ENCODE measurements around the gene TMEM215.
"Not testable (repeated sequence)": the region's sequence is repeated elsewhere in the genome, so short reads cannot be mapped to it uniquely, and the experiment has no call there.

The TMEM215 gene, protein sequence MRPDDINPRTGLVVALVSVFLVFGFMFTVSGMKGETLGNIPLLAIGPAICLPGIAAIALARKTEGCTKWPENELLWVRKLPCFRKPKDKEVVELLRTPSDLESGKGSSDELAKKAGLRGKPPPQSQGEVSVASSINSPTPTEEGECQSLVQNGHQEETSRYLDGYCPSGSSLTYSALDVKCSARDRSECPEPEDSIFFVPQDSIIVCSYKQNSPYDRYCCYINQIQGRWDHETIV

DNA sequence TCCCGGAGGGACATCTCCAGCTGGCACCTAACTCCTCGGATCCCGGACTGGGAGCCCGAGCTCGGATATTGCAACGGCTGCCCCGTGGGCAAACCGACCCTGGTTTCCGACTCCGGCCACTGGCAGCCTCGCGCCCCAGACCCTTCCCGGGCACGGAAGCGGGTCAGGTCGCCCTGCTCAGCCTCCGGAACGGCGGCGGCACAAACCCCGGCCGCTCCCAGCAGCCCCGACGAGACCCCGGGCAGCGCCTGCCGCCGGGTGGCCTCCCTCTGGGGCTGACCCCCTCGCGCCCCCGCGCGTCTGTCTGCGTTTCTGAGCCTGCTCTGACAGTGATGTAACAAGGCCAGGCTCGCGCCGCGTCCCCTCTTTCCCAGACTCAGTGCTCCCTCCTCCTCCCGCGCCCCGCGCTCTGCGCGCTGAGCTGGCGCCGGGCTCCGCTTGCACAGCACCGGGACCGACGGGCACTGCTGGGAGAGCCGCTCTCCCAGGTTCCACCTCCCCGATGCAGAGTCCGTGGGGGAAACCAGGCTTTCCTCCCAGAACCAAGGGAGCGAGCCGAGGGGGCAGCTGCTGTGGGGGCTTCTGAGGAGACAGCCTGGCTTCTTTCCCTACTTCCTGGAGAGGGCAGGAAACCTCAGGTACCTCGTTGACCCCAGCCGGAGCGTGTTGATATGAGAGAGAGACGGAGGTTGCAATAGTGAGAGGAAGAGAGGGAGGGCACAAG lies at the start of gene TMEM215:
Gene TMEM215, plus strand, starts transcription at position 373 of the 724 bp plus-strand sequence. CDS start 644 bp downstream, outside the sequence.
- DNase-seq = no peak

DNA sequence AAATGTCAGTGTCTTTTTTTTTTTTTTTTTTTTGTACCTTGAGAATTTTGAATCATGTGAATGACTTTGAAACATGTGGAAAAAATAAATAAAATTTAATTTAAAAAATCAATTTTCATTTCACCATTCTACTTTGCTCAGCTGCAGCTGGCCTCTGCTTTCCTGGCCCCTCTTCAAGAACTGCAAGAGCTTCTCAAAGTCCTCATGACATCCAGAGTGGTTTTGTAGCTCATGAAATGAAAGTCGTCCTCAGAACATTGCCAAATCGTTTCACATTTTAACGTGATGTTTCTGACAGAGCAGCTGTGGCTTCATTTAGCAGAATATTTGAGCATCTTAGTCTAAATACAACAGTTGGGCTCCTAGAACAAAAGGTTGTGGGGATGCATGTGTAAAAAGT lies 47.9 kb upstream of the TMEM215 start:
- DNase-seq = no peak

DNA sequence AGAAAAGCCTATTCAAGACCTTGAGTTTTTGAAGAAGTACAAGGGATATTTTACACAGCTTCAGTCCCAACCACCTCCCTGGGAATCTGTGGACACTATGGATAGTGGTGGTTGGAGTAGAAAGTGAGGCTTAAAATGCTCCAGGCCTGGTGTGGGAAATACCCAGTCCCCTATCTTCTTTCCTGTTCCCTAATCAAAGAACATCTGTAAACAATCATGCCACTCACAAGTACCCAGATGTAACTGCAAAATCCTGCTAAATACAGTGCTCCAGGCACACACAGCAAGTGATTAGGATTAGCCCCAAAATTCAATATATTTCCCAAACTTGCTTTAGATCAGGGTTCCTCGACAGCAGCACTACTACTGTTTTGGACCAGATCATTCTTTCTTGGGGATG lies 46.0 kb upstream of the TMEM215 start:
- no peak for DNase-seq

DNA sequence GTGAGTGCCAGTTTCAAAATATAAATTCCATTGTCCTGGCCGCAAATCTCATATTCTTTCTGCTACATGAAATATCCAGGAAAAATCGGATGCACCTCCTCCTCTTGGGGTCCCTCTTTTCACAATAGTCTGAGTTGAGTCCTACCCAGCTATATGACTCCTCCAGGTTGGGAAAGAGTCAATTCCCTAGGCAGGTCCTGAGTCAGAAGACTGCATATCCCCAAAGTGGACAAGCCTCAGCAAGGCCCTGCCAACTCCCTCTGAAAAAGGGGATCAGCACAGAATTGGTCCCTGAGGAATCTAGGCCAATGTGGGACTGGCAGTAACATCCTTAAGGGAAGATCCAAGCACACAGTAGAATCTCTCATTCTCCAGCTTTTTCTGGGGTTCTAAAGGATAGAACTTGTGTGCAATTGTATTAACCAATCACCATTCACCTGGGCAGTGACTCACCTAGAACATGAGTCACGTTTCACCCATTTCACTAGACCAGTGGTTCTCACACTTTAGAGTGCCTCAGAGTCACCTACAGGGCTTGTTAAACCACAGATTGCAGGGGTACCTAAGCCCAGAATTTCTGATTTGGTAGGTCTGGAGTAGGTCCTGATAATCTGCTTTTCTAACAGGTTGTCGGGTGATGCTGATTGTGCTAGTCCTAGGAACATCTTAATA lies 44.7 kb upstream of the TMEM215 start:
- no peak for DNase-seq

DNA sequence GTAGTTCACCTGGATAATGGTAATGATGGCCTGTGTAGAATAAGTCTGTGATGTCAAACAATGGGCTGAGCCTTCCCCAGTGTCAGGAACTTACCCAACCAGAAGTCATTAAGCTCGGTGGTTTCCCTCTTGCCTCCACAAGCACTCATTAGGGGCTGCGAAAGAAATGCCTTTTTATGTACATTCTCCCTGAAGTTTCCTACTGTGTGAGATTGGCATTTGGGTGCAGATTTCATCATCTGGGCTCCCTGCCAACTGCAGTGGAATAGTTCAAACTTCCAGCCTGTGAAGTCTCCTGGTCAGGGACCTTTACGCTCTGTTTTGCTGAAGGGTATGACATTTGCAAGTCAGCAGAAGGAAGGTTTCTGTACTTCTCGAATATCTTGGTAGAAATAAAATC lies 41.6 kb upstream of the TMEM215 start:
- DNase-seq = peak in 1 of 2 experiments; percentile 1

DNA sequence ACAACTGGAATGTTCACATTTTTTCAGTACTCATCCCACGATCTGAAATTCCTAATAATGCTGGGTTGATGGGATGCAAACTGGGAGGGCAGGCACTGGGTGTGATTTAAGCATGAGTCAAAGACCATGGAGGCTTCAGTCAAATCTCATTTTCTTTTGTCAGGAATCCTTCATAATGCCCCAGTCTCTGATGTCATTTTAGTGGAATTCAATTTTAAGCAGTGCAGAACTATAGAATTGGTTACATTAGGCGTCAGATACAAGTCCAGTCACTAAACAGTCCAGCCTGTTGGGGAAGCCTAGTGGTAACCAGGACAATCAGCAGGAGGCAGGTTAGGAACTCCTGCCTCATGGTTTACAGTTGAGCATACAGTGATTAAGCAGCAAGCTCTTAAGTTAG lies 41.0 kb upstream of the TMEM215 start:
- no peak for DNase-seq

DNA sequence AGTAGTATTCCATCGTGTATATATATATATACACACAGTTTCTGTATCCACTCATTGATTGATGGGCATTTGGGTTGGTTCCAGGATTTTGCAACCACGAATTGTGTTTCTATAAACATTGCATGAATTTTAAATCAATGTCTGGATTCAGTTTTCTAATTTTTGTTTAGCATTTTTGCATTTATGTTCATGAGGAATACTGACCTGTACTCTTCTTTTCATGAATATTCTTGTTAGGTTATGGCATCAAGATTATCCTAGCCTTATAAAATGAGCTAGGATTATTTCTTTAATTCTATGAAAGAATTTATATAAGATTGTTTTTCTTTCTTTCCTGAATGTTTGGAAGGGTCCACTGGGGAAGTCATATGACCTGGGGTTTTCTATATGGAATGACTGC lies 35.3 kb upstream of the TMEM215 start:
- no peak for DNase-seq

DNA sequence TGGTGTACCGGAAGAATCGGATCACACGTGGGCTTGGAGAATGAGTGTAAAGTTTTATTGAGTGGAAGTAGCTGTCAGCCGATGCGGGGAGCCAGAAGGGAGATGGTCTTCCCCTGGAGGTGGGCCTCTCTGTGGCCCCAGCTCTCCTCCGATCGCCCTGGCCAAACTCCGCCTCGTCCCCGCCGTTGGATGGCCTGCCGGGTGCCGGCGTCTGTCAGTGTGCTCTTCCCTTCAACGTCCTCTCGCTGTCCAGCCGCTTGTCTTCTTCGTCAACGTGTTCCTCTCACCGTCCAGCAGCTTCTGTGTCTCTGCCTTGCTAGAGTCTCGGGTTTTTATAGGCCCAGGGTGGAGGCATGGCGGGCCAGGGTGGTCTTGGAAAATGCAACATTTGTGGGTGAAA lies 27.6 kb upstream of the TMEM215 start:
- no peak for DNase-seq

DNA sequence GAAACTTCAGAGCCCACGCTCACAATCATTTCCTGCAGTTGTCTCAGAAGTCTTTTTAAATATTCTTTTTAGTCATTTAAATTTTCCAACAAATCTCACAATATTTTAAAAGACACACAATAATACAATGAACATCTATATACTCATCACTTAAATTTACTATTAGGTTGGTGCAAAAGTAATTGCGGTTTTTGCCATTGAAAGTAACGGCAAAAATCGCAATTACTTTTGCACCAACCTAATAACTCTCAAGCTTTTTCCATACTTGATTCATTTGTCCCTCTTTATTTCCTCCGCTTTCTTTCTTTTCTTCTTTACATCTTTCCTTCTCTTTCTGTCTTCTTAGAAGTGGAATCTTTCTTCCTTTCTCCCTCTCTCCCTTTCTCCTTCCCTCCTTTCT lies 19.2 kb upstream of the TMEM215 start:
- DNase-seq = no peak

DNA sequence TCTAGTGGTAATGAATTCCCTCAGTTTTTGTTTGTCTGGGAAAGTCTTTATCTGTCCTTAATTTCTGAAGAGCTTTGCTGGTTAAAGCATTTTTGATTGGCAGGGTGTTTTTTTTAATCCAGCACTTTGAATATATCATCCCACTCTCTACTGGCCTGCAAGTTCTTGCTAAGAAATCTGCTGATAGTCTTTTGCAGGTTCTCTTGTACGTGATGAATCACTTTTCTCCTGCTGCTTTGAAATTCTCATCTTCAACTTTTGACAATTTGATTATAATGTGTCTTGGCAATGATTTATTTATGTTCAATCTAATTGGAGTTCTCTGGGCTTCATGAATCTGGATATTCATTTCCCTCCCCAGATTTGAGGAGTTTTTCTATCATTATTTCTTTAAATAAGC lies 8.1 kb upstream of the TMEM215 start:
- no peak for DNase-seq

DNA sequence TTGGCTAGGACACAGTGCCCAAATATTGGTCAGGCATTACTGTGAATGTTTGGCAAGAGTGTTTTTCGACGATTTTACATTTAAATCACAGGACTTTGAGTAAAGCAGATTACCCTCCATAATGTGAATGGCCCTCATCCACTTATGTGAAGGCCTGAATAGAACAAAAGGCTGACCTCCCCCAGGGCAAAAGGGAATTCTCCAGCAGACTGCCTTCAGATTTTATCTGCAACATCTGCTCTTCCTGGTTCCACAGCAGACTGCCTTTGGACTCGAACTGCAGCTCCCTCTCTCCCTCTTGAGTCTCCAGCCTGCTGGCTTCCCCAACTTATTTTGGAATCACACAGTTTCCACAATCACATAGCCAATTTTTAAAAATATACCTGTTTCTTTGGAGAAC lies 7.1 kb upstream of the TMEM215 start:
- DNase-seq = no peak

DNA sequence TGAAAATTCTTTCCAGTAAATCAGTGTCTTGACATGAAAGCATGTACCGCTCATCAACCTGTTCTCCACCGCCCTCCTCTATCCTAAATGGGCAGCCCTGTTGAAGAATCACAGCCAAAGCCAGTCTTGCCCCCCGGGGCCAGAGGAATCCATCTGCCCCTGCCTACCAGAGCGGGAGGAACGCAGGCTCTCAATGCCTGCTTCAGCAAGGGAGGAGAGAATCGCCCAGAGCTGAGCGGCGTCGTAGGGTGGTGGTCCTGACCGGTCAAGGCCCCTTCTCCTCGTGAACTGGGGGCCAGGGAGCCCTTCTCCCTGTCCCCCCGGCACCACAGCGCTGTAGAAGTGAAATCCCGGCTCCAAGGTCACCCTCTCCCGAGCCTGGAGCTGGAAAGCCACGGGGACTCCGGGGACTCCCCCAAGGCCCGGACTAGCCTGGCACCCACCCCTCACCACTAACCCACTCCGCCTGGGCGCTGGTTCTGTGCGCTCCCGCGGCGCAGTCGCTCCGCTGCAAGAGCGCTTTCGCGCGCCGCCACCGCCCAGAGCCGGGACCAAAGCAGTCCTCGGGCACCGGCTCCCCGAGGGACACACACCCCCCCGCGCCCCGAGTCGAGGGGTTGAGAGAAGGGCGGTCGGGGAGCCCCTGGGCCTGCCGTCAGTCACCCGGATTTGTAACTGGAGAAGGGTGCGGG lies 718 bp upstream of the TMEM215 start:
- DNase-seq = no peak

DNA sequence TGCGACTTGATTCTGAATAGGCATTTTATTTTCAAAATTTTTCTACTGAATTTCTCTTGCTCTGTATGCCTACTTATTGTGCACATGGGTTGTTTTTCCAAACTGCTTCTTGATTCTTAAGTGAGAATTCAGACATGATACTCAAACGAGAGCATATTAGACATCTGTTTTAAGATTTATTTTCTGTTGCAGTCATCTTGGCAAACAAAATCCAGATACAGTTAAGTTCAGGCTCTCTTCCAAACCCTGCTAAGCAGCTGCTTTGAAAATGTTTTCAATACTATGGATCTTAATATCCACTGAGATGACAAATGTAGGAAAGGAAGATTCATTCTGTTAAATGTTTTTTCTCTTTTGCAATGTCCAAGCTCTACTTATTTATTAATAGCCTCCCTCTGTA lies 4.5 kb downstream of the TMEM215 start:
- no peak for DNase-seq

DNA sequence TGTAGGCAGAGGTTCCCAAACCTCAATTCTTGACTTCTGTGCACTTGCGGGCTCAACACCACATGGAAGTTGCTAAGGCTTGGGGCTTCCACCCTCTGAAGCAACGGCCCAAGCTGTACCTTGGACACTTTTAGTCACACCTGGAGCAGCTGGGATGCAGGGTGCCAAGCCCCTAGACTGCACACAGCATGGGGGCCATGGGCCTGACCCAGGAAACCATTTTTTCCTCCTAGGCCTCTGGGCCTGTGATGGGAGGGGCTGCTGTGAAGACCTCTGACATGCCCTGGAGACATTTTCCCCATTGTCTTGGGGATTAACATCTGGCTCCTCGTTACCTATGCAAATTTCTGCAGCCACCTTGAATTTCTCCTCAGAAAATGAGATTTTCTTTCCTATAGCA lies 12.7 kb downstream of the TMEM215 start:
- DNase-seq = not testable (repeated sequence)

DNA sequence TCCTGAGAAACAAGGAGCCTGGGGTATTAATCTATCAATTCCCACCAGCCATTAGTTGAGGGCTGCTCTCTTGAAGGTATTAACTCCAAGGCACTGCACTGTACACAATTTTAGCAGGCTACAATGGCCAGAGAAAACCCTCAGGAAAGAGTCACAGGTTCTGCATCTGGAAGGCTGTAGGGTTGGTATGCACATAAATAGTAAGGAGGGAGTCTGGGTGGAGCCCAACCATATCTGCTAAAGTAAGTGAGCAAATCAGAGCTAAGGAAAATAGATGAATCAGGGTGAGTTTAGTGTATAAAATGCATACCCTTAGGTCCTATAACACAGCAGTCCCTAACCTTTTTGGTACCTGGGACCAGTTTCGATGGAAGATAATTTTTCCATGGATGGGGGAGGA lies 18.2 kb downstream of the TMEM215 start:
- DNase-seq = no peak

DNA sequence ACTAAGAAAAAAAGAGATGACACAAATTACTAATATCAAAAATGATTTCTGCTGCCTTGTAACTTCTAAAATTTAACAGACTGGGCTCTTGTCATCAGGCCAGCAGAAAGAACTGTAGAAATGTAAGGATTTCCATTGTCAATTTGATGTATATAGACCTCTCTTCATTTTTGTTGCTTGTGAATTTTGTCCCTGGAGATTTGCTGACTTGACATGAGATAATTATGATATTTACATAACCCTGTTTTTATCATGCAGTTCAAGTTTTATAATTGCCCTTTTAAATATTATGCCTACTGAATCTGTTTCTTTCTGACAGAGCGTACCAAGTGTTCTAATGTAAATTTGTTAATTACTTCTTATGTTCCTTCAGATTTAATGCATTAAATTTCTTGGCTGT lies 23.9 kb downstream of the TMEM215 start:
- DNase-seq = no peak

DNA sequence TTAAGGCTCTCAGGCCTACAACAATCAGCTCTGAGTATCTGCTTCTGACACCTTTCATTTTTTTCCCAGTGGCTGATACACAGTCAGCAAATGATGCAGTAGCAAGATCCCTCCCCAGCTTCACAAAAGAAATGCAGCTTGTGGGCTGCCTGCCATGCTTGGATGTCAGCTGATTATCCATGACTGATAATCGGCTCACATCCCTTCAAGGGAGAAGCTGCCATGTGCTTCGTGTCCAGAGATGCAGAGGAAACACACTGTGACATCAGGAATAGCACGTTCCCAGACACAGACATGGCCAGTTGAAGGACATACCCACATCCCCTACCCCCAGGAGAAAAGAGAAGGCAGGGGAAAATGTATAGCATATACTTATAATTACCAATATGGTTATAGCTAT lies 27.9 kb downstream of the TMEM215 start:
- DNase-seq = no peak

DNA sequence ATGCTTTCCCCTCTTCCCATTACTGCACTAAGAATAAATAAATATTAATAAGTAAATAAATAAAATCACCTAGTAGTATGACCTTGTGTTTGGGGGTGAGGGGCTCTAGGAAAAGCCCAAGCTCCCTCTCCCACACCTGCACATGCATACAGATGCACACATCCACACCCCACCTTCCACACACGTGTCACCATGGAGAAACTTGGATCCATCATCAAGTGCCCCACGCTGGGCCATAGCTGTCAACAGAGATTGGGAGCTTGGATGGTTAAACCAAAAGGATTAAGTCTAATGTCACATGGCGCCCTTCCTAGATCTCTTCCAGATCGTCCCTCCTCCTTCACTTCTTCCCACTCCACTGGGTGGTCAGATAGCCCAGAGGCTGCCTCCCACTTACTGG lies 37.0 kb downstream of the TMEM215 start:
- DNase-seq = no peak

DNA sequence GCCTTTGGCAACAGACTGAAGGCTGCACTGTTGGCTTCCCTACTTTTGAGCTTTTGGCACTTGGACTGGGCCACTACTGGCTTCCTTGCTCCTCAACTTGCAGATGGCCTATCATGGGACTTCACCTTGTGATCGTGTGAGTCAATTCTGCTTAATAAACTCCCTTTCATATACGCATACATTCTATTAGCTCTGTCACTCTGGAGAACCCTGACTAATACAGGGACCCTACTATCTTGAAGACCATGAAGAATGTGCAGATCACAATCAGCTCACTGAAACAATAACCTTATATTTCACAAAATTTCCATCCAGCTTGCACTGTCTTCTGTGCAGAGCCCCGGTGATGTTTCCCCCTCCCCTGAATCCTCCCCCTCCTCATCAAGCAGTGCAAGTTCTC lies 39.8 kb downstream of the TMEM215 start:
- no peak for DNase-seq

DNA sequence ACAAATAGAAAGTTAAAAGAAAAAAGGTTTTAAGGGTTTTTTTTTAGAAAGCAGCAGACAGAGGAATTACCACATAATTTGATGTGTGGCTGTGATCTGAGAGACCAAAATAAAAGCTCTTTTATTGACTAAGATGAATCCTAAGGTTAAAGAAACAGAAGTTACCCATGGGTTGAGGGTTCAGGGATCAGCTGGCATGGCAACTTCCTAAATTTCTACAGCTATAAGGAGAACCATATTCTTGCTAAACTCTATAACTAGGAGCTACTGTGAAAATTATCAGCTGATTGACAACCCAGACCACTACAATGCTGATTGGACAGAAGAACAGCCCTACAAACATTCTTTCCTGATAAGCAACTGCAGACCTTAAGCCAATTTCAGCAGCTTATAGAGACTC lies 40.2 kb downstream of the TMEM215 start:
- DNase-seq = no peak

DNA sequence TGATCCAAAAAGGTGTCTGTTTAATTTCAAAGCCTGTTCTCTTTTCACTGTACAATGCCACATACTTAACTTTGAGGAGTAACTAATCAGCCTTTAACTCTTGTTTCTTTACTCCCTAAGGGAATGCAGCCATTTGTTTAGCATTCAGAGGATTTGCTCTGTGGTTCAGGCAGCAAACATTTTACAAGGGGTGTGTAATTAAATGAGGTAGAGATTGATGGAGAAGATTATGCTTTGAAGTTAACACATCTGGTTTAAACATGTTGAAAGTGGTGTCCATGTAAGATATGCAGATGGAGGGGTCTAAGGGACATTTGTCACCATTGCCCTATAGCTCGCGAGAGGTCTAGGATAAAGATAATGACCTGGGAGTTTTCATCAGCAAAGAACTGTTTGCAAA lies 41.9 kb downstream of the TMEM215 start:
- no peak for DNase-seq

DNA sequence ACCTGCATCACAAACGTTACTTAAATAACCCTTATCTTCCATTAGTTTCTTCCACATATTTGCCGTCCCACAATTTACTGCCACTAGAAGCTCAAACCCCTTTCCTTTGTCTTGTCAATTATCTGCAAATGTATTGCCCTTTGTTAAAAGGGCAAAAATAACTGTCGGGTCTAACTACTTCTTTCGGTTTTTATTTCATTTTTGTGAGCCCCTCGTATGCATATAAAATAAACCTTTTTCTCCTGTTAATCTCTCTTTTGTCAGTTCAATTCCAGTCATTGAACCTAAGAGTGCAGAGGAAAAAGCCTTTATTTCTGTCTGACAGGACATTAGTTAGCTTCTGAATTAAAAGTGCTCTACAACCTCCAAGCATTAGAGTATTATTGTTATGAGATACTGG lies 45.5 kb downstream of the TMEM215 start:
- DNase-seq = no peak

DNA sequence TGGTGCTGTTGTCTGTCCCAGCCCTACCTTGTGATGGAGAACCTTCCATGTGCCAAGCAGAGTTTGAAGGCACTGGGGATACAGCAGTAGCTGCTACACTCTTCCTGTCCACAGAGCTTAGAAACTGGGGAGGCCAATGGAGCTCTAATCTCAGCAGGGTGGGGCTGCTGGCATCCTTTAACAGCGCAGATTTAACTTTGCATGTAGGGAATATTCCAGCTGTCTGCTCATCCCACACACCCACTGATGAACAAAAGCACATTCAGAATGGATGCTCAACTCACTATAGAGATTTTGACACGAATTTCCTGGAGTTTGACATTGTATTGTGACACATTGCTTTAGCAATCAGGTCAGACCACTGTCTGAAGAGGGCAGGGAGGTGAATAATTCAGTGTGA lies 49.0 kb downstream of the TMEM215 start:
- no peak for DNase-seq
